Measurements from ENCODE around the gene LRRTM2. TPM values are rescaled to one million over a fixed set of nuclear protein-coding genes. Genes with fewer than 3 reads are reported as not detected.
A peak's percentile ranks its signal among the peaks of the same experiment; 100 is the strongest.

The LRRTM2 gene
- total and polyA plus RNA-seq, 2 donors (not counting 1 experiment from before 2014, with no cell fraction given) = 0.33 to 1.3 TPM

- peak; percentile 40 to 52 for DNase-seq (ENCODE audit: low read depth in 2 of 2)
- no peak overlapping the region for H2AFZ ChIP-seq (ENCODE audit: low read length)
- no peak overlapping the region for H3K27ac ChIP-seq (ENCODE audit: insufficient read depth, low read length)
- no peaks in the 10 kb centered on the region for H3K36me3 ChIP-seq (ENCODE audit: control insufficient read depth, insufficient read depth, low read length)
- H3K9me3 ChIP-seq (ENCODE audit: control insufficient read depth, insufficient read depth, low read depth, low read length) = no peaks in the 10 kb centered on the region
- H3K9ac ChIP-seq (ENCODE audit: insufficient read depth, low read length) = no peak overlapping the region
- H3K4me3 ChIP-seq (replicated peaks in 1 of 4; ENCODE audit: control extremely low read depth in 1 of 4, insufficient read depth in 1 of 4, low read depth in 3 of 4, low read length in 4 of 4) = peak overlapping the region; percentile 4 to 68 (median 48)
- peaks cover 44% of the 10 kb centered on the region for H3K79me2 ChIP-seq (ENCODE audit: control insufficient read depth, insufficient read depth, low read length)
- H3K4me1 ChIP-seq (ENCODE audit: control insufficient read depth, extremely low read depth, insufficient read depth, low read length) = no peaks in the 10 kb centered on the region
- no peaks in the 10 kb centered on the region for H4K20me1 ChIP-seq (ENCODE audit: control insufficient read depth, extremely low read depth, insufficient read depth, low read length)
- TF ChIP-seq EZH2 (IDR thresholded peaks at IDR 0.05; ENCODE audit: low read length, missing control alignments) (no peak), CTCF (conservative IDR thresholded peaks at IDR 0.05 in 1 of 2, IDR thresholded peaks at IDR 0.05 in 1 of 2; ENCODE audit: low read depth in 1 of 2, low read length in 2 of 2) (no peak)
- no peaks in the 10 kb centered on the region for H3K27me3 ChIP-seq (ENCODE audit: control insufficient read depth, insufficient read depth, low read length)
- peak overlapping the region; percentile 87 for H3K4me2 ChIP-seq (ENCODE audit: extremely low read depth, insufficient read depth, low read length)
Observed at GRCh38 chr5:138874241-138874640, 894 bp downstream of the LRRTM2 start.

DNA sequence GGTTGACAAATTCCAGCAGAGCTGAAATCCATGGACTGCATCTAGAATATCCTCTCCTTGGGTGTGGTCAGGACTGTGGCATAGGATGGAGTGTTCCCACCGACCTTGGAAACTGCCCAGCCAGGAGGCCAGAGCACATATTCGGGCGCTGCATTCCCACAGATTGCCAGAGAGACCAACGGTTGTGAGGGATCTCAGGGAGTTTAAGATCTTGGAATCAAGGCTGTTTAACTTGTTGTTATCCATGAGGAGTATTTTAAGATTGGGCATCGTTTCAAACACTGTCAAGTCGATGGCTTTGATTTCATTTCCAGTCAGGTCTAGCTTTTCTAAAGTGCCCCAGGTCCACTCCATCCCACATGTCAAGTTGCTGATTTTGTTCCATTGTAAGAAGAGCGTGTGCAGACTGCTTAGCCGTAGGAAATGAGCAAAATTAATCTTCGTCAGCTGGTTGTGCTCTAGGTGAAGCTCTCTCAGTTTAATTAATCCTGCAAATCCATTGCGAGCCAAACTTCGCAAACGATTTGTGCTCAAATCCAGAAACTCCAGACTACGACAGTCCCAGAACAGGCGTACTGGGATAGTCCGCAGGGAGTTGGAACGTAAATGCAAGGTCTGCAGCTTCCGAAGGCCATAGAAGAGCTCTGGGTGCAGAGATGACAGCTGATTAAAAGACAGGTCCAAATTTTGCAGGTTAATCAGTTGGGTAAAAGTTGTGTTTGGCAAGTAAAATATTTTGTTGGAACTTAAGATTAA lies 1.5 kb downstream of the LRRTM2 start:
- Histone ChIP-seq H3K27ac (ENCODE audit: insufficient read depth, low read length) (no peak overlapping the region), H3K4me3 (replicated peaks in 1 of 4; ENCODE audit: control extremely low read depth in 1 of 4, insufficient read depth in 1 of 4, low read depth in 3 of 4, low read length in 4 of 4) (peak overlapping the region in 2 of 4 experiments; percentile 59 to 68), H4K20me1 (ENCODE audit: control insufficient read depth, extremely low read depth, insufficient read depth, low read length) (no peaks in the 10 kb centered on the region), H3K79me2 (ENCODE audit: control insufficient read depth, insufficient read depth, low read length) (peaks cover 42% of the 10 kb centered on the region), H3K9me3 (ENCODE audit: control insufficient read depth, insufficient read depth, low read depth, low read length) (no peaks in the 10 kb centered on the region), H3K4me2 (ENCODE audit: extremely low read depth, insufficient read depth, low read length) (peak overlapping the region; percentile 87), H3K36me3 (ENCODE audit: control insufficient read depth, insufficient read depth, low read length) (no peaks in the 10 kb centered on the region), H3K9ac (ENCODE audit: insufficient read depth, low read length) (no peak overlapping the region), H3K4me1 (ENCODE audit: control insufficient read depth, extremely low read depth, insufficient read depth, low read length) (no peaks in the 10 kb centered on the region), H3K27me3 (ENCODE audit: control insufficient read depth, insufficient read depth, low read length) (no peaks in the 10 kb centered on the region), H2AFZ (ENCODE audit: low read length) (no peak overlapping the region)
- DNase-seq (ENCODE audit: low read depth in 2 of 2) = peak in 1 of 2 donors; percentile 24
- no peak for TF ChIP-seq CTCF (conservative IDR thresholded peaks at IDR 0.05 in 1 of 2, IDR thresholded peaks at IDR 0.05 in 1 of 2; ENCODE audit: low read depth in 1 of 2, low read length in 2 of 2)
- TF ChIP-seq EZH2 (IDR thresholded peaks at IDR 0.05; ENCODE audit: low read length, missing control alignments) = no peak

DNA sequence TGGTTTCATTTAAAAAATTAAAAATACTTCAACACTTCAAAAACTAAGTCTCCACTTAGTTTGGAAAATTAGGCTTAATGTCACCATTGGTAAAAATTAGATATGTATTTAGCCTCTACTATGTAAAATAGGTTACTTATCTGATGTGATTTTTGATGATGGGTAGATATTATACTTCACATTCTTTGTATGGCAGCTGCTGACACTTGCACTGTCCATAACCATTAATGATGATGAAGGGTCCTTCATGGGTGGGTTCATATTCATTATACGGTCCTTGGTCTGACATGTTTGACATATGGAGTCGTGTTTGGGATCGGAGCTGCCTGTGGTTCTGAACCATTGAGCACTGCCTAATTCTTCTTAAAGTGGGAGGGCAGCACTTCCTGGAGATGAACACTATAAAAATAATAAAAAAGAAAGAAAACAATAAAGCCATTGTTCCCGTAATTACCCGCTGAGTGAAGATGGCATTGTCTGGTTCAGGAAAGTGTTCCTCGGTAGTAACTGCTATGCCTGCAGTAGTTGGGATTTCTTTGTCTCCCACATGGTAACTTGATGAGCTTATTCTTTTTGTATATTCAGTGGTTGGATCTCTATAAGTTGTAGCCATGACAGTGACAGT lies 2.2 kb downstream of the LRRTM2 start:
- no peaks in the 10 kb centered on the region for H4K20me1 ChIP-seq (ENCODE audit: control insufficient read depth, extremely low read depth, insufficient read depth, low read length)
- H3K9ac ChIP-seq (ENCODE audit: insufficient read depth, low read length) = no peak overlapping the region
- no peaks in the 10 kb centered on the region for H3K9me3 ChIP-seq (ENCODE audit: control insufficient read depth, insufficient read depth, low read depth, low read length)
- no peak overlapping the region for H2AFZ ChIP-seq (ENCODE audit: low read length)
- TF ChIP-seq EZH2 (IDR thresholded peaks at IDR 0.05; ENCODE audit: low read length, missing control alignments) = no peak
- no peak for TF ChIP-seq CTCF (conservative IDR thresholded peaks at IDR 0.05 in 1 of 2, IDR thresholded peaks at IDR 0.05 in 1 of 2; ENCODE audit: low read depth in 1 of 2, low read length in 2 of 2)
- DNase-seq (ENCODE audit: low read depth in 2 of 2) = peak in 1 of 2 donors; percentile 33
- peaks cover 42% of the 10 kb centered on the region for H3K79me2 ChIP-seq (ENCODE audit: control insufficient read depth, insufficient read depth, low read length)
- H3K4me3 ChIP-seq (replicated peaks in 1 of 4; ENCODE audit: control extremely low read depth in 1 of 4, insufficient read depth in 1 of 4, low read depth in 3 of 4, low read length in 4 of 4) = no peak overlapping the region
- no peaks in the 10 kb centered on the region for H3K36me3 ChIP-seq (ENCODE audit: control insufficient read depth, insufficient read depth, low read length)
- H3K27me3 ChIP-seq (ENCODE audit: control insufficient read depth, insufficient read depth, low read length) = no peaks in the 10 kb centered on the region
- no peak overlapping the region for H3K27ac ChIP-seq (ENCODE audit: insufficient read depth, low read length)
- H3K4me2 ChIP-seq (ENCODE audit: extremely low read depth, insufficient read depth, low read length) = no peak overlapping the region
- no peaks in the 10 kb centered on the region for H3K4me1 ChIP-seq (ENCODE audit: control insufficient read depth, extremely low read depth, insufficient read depth, low read length)

Measured in fibroblast of lung (primary cell).